Anterior cingulate cortex (tissue), 58 donors: ENCODE results near the gene RAB31.
"Not testable (repeated sequence)": the region's sequence is repeated elsewhere in the genome, so short reads cannot be mapped to it uniquely, and the experiment has no call there.

ENCODE experiments used
- DNase-seq, 58 donors: peaks; one replicate each; lab custom pipeline; 2025; lab: John Stamatoyannopoulos, UW

Gene RAB31, protein sequence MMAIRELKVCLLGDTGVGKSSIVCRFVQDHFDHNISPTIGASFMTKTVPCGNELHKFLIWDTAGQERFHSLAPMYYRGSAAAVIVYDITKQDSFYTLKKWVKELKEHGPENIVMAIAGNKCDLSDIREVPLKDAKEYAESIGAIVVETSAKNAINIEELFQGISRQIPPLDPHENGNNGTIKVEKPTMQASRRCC

DNA sequence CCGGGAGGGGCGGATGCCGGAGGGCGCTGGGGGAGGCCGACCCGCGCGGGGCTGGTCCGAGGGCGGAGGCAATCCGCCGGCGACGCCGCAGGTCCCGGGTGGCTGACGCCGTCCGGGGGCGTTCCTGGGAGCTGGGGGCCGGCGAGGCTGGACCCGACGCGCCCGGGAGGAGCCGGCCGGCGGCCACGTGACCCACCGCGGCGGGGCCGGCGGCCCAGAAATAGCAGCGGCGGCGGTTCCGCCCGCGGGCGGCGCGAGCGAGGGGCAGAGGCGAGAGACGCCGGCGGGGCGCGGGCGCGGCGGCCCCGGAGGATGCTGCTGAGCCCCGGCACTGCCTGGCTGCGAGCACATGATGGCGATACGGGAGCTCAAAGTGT, at the start of gene RAB31:
RAB31 (plus strand) TSS at position 245 of the 377 bp plus-strand sequence; CDS start at position 350, 105 bp downstream.
- peak in 53 of 58 donors; percentile 18 to 80 (median 65) for DNase-seq

DNA sequence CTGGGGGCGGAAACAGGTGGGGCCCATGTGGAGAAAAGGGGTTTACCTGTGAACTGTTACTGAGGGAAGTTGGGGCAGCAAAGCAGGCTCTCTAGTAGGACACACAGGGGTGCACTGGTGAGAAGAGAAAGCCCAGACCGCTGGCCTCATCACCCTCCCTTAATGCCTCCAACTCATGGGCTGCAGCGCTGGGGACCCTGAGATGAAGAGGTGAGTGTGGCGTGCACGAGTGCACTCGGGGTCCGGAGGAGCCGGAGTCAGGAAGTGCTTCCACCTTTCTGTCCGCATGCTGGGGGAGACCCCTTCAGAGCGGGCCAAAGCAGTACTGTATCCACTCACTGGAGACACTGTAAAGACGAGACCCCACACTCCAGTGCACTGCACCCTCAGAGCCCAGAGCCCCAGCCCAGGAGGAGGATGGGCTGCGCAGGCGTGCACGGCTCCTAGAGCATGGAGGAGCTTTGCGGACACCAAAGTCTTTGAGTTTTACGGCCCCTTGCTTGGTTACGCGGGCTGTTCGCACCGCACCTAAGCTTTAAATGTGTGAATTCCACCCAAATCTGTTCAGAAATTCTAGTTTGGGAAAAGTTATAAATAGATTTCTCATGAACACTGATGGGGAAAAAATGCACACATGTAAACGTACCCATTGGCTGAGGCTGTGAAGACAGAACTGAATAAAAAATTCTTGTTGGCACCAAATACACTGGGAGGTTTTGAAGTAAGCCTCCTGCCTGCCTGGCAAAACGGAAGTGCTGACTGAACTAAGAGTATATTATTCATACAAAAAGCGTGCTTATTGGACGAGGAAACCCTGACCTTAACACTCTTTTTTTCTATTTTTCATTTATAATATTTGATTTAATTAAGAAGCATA, 48.4 kb upstream of the RAB31 start:
- DNase-seq = no peak

DNA sequence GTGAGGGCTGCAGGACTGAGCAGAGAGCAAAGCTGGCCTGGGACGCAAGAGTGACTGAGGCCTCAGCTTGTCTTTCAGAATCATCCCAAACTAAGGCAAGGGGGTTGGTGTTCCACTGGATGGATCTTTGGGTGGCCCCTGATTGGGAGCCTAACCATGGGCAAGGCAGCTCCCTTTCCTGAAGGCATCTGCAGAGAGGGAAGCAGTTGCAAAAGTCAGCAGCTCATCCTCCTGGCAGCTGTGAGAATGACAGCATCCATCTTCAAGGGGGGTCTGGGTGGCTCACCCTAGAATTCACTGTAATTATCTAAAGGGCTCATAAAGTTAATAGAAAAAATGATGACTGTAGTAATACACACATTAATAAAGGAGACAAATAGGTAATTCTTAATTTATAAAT, 46.5 kb upstream of the RAB31 start:
- DNase-seq = no peak

- no peak for DNase-seq
Observed at GRCh38 chr18:9663377-9663776, 44.7 kb upstream of the RAB31 start.

GRCh38 chr18:9665314-9665713, 42.8 kb upstream of the RAB31 start:
- DNase-seq = no peak

GRCh38 chr18:9666548-9666947, 41.6 kb upstream of the RAB31 start:
- no peak for DNase-seq

DNA sequence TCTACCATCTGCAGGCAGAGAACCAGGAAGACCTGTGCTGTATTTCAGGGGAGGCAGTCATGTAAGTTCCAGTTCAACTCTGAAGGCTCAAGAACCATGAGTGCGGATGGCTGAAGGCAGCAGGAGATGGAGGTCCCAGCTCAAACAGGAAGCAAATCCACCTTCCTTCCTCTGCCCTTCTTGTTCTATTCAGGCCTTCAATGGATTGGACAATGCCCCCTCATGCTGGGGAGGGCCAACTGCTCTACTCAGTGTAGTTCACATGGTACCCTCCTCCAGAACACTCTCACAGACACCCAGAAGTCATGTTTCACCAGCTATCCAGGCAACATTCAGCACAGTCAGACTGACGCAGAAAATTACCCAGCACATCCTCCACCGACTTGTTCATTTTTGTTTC, 39.1 kb upstream of the RAB31 start:
- DNase-seq = no peak

GRCh38 chr18:9671214-9671613, 36.9 kb upstream of the RAB31 start:
- no peak for DNase-seq

DNA sequence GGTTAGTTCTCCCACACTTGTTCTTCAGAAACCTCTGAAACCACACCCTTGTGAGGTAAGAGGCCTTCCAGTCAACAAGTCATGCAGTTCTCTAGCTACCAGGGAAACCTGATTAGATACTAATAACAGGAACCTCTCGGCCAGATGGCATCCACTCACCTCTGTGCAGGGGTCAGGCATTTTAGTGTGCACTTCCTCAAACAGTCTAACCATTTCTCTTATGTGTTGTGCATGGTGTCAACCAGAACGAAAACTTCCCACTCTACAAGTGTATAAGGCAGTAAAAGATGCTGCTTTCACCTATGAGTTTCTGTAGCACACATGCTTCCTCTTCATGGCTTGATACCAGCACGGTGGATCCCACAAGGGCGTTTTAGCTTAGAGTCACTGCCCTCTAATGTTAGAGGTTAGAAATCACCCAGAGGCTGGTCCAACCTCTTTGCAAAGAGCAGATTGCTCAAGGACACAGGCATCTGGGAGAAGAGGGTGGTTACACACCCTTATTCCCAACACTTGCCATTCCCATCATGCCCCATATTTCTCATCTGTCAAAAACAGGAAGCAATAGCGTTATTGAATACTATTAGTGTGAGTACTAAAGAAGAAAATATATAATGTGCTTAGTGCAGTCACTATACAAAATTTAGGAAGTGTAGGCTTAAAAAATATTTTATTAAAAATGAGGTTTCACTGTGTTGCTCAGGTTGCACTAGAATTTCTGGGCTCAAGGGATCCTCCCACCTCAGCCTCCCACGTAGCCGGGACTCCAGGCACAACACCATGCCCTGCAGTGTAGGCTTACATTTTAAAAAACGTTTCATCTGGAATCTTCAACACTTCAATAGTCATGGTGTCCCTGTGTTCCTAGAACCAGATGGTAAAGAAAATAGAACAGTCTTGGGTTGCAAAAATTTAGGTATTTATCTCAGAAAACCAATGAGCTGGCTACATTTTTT, 34.5 kb upstream of the RAB31 start:
- peak in 7 of 58 donors; percentile 4 to 22 (median 8) for DNase-seq

DNA sequence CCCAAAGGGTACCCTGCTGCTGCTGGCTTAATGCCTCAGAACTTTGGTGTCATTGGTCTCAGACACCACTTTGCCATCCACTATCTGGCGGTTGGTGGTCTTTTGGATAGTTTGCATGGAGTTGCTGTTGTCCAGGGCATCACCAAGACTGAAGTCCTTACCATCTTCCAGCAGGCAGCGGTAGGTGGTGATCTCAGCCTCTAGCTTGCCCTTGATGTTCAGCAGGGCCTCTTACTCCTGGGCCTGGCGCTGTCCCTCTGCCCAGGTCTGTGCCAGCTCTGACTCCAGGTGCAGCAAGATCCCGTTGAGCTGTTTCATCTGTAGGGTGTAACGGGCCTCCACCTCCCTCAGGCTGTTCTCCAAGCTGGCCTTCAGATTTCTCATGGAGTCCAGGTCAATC, 29.9 kb upstream of the RAB31 start:
- not testable (repeated sequence) for DNase-seq

- DNase-seq = no peak
Observed at GRCh38 chr18:9679125-9679524, 29.0 kb upstream of the RAB31 start.

DNA sequence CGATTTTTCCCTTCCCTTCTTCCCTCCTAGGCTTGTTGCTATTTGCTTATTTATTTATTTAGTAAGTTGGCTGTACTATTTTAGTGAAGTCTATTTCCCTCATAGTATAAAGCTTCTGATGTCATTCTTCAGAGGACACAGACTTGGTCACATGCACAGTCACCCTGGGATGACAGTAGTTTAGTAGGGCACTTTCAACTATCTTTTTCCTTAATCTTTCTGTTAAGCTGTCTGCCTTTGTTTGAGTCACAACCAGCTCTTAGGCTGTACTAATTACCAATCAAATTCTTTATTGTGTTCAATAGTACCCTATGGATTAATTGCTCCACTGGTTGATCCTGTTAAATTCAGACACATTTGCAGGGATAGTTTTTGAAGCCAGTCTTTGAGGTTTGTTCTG, 26.9 kb upstream of the RAB31 start:
- DNase-seq = no peak

GRCh38 chr18:9682572-9682971, 25.5 kb upstream of the RAB31 start:
- no peak for DNase-seq

GRCh38 chr18:9683418-9684396, 24.4 kb upstream of the RAB31 start:
- DNase-seq = peak in 12 of 58 donors; percentile 5 to 39 (median 18)

DNA sequence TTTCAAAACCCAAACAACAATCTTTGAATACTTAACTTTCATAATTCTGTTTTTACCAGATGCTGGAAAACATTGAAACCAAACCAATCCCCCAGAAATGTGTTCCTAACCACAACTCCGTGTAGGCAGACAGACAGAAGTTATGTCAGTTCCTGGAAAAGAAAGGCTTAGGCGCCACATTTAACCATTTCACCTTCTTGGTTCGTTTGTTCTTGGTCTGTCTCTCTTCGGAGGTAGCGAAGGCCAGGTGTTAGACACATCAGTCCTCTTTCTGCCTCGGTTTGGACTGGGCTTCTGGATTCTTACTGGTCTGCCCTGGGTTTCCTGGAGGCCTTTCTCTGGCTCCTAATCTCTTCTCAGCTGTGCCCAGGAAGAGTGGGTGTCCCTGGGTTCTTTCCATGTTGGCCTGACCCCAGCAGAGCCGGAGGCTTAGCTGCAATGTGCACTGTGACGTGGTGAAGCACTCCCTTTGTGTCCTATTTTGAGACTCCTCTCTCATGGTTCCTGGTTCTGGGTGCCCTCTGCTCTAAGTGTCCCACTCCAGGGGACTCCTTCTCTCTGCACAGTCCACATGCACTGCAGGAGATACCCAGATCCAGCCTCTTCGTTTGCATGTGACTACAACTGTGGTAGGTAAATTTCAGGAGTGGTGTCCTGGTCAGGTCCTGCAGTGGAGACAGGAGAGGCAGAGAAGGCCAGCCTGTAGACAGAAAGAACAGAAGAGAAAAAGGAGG, 23.1 kb upstream of the RAB31 start:
- peak in 1 of 58 donors; percentile 20 for DNase-seq

- DNase-seq = no peak
Observed at GRCh38 chr18:9685615-9685890, 22.5 kb upstream of the RAB31 start.

- no peak for DNase-seq
Observed at GRCh38 chr18:9688036-9688741, 19.9 kb upstream of the RAB31 start.

DNA sequence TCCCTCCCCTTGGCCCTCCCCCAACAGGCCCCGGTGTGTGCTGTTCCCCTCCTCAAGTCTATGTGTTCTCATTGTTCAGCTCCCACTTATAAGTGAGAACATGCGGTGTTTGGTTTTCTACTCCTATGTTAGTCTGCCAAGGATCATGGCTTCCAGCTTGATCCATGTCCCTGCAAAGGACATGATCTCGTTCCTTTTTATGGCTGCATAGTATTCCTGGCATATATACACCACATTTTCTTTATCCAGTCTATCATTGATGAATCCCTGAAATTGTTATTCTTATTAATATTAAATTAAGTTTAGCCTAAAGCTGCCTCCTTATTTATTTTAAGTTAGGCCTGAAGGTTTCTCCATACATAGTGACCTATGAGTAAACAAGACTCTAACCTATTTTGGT, 18.8 kb upstream of the RAB31 start:
- DNase-seq = no peak
